GM19324 (cell line): Measurements from ENCODE around the gene LTK.

ENCODE experiments used
- ATAC-seq: cut with Tn5 transposase; IDR thresholded peaks from one replicate; pipeline ENCODE4 v1.9.1; 2021; ENCODE audit warnings: mild to moderate bottlenecking, moderate library complexity; ENCODE audit not compliant: unreplicated experiment, low FRiP score

LTK gene

DNA sequence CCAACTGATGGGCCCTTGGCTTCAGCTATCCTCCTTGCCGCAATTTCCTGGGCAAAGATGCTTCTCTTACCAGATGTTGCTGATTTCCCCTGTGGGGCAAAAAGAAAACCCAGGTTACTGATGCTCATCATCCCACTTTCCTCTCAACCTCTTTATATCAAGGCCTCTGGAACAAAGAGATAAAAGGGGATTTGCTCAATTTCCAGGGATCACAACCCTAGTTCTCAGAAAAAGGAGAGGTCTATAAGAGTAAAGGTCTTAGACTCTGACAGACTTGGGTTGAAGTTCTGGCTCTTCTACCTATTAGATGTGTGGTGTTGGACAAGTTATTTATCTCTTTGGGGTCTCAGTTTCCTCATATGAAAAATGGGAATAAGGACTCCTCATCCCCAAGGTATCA is 21.9 kb upstream of the LTK start:
- ATAC-seq = no peak

DNA sequence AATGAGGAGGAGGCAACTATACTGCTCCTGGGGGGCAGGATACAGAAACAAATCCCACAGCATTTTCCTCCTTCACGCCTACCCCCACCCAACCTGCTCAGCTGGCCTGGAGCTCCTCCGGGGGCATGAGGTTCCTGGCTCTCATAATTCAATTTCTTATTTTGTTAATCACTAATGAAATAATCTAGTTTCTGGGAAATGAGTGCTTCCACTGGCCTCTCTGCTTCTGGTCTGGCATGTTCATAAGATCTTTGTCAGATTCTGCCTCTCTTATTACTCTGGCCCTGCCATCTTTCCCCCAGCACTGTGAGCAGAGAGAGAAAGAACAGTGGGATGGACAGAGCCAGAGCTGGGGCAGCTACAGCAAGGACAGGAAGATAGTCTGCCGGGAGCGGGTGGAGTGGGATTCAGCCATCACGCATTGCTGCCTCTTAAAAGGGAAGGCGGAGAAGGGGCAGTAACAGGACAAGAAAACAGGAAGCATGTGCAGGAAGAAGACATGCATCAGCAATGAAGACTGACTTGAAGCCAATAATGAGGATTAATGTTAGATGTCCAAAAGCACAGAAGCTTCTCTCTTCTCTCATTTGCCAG is 16.8 kb upstream of the LTK start:
- ATAC-seq = no peak

DNA sequence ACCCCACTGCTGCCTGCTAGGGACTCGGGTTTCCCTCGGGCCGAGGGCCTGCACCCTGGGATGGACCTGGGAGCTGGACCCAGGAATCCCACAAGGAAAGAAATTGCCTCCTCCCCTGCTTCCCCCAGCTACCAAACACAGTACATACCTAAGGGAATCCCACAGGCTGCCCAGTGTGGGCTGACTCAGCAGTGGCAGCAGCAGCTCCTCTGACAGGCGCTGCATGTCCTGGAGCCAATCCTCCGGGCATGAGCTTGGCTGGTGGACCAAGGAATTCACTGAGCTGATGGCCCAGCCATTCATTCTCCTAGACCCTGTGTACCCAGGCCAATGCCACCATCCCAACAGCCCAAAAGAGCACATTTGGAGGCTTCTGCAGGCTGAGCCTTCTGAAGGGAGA is 9.5 kb upstream of the LTK start:
- no peak for ATAC-seq

DNA sequence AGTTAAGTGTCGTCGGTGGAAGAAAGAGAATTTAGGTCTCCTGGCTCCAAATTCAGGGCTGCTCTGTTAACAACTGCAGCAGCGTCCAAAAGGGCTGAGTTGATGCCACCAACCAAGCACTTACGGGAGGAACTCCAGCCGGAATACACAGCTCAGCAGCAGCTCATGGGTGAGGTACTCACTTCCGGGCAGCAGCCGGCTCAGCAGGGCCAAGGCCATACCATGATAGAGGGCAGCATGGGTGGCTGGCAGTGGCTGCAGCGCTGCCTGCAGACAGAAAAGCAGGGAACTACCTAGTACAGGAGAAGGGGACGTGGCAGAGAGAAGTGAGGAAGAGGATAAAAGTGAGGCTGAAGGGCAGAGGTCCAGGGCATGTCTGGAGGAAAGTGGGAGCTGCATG is 8.0 kb upstream of the LTK start:
- no peak for ATAC-seq

DNA sequence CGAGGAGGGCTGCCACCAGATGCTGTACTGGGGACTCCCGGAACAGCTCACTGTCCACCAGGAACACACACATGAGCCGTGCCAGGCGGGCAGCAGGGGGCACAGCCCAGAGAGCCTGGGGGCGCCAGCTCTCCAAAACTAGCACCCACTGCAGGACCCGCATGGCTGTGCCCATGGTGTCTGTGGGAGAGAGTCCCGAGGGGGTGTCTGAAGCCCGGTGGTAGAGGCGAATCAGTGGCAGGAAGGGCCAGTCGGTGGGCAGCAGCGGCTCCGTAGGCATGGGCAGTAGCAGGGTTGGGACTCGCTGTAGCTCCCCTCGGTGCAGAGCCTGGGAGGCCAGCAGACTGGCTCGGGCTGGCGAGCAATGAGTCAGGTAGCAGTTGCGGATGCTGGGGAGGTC is 7.0 kb upstream of the LTK start:
- no peak for ATAC-seq

DNA sequence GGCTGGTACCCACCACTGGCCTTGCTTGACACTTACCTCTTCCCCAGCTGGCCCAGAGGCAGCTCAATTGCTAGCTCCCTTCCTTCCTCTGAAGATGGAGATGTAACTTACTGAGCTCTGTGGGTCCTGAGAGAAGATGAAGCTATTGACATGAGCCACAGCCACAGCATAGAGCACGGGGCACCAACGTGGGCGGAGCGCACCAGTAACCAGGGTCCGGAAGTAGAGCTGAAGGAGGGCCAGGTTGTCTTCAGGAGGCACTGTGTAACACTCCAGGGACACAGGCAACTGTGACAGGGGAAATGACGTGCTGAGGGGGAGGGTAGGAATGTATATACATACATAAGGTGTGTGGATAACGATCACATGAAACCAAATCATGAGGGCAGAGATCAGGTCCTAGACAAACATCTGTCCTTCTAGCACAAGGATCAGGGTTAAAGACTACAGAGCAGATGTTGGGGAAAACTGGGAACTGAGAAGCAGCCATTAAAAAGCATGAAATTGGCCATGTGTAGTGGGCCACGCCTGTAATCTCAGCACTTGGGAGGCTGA is 4.3 kb upstream of the LTK start:
- ATAC-seq = no peak

DNA sequence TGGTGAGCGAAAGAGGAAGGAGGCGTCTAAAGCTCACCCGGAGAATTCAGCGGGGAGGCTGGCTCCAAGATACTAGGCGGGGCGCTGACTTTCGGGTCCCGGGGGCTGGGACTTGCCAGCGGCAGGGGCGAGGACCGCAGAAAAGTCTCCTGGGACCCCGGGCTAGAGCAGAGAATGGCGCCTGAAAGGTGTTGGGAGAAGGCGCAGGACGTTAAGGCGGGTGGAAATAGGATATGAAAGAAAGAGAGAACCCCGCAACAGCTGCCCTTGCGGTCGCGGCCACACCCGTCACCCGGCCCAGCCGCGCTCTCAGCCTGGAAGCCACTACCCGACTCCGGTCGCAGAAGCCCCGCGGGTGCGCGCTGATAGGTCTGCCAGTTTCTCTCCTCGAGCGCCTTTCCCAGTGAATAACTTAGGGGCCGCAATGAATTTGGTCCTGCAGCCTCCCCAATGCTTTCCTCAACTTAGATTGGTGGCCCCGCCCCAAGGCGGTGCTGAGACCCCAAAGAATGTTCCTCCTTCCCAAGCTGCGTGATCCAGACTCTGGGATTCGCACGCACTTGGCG is 604 bp downstream of the LTK start:
- no peak for ATAC-seq

DNA sequence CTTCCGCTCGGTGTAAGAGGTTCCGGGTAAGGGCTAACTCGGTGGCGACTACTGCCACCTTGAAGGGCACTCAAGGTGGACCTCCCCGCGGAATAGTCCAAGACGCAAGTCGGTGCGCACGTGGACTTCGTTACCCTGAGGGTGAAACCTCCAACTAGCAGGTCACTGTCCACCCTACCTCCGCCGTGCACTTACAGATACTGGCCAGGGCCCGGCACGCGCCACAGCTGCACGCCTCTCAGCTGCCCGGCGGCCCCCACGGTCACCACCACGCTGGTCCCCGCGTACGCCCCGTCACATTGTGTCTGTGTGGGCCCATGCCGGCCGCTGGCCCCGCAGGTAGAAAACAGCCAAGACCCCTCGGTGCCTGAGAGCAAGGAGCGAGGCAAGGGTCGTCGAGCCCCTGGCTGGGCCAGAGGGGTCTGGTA is 1.1 kb downstream of the LTK start:
- ATAC-seq = no peak

DNA sequence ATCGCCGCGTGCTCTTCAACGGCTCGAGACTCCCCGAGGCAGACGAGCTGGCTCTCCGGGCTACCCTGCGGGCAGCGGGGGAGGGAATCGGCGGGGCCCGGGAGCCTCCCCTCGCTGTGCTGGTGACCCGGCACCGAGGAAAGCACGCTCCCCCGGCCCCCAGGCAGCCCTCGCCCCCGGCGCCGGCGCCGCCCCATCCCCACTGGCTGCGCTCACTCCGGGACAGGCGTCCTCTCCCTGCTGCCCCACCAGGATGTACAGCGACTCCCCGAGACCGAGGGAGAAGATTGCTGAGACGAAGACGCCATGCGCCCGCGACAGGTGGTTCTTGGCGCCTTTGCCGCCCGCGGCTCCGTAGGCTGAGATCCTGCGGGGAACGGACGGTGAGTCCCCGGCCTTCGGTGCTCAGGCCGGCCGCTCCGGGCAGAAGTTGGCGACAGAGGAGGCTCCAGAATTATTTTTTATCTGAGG is 1.7 kb downstream of the LTK start:
- no peak for ATAC-seq

DNA sequence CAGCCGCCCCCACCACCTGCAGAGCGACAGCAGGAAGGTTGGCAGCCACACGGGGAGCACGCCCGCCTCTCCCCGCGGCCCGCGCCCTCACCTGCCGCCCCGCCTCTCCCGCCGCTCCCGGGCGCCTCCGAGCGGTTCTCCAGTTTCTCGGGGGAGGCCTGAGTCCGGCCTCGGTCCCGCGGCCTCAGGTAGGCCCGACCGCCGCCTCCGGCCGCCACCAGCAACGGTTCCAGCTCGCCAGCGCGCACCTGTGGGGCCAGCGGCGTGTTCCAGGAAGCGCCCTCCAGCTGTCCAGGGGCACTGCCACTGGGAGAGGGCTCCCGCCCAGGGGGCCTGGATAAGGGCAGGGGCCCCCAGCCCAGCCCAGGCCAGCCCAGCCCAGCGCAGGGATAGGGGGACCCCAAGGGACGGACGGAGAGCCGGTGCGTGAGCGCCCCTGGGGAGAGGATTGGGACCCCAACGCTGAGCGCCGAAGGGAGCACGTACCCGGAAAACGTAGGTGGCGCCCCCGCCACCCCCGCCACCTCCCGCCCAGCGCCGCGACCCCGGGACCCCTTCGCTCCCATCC is 2.2 kb downstream of the LTK start:
- ATAC-seq = no peak

DNA sequence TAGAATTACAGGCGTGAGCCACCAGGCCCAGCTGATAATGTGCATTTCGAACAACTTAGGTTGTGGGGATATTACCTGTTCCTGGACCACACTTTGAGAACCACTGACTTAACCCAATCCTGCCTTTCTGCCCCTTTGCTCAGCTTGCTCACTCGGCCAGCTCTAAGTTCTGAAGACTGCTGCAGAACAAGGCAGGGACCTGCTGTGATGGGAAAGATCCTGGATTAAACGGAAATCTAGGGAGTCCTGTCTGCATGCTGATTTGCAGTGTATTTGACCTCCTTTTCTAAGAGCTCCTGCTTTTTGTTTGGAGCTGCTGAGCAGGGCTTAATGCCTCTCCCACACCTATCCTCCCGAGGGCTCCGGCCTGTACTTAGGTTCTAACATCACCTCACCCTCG is 2.9 kb downstream of the LTK start:
- no peak for ATAC-seq

DNA sequence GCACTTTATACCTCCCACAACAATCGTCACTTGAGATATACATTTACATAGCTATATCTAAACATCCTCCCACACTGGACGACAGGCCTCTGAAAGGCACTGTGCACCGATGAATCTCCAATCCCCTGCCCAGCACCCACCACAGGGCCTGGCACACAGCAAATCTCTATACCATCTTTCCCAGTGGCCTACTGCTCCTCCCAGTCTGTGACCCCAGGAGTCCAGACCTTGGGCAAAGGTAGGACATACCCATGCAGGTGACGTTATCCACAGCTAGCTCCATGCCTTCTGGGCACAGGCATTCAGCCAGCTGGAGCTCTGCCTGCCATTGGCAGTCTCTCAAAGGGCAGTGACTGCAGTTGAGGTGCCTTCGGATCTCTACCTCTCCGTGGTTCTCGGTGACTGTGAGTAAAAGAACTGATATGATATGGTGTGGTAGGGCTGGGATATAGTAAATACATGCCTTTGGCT is 5.8 kb downstream of the LTK start:
- no peak for ATAC-seq

DNA sequence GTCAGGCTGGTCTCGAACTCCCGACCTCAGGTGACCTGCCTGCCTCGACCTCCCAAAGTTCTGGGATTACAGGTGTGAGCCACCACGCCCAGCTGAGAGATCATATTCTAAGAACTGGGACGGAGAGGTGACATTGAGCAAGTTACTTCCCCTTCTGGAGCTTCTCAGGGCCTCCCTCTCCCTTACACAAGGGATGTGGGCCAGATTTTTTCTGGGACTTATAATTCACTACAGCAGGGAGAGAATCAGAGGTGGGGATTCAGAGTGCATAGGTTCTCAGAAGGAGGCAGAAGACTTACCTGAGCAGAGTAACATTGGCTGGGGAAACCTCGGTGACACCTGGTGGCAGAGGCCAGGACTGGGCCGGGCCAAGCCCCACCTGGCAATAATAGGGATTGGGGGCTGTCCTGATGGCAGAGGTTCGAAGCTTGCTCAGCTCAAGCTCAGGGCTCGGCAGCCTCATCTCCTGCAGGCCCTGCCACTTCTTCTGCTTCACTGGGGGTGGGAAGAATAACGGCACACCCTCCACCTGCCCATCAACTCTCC is 6.8 kb downstream of the LTK start:
- no peak for ATAC-seq

DNA sequence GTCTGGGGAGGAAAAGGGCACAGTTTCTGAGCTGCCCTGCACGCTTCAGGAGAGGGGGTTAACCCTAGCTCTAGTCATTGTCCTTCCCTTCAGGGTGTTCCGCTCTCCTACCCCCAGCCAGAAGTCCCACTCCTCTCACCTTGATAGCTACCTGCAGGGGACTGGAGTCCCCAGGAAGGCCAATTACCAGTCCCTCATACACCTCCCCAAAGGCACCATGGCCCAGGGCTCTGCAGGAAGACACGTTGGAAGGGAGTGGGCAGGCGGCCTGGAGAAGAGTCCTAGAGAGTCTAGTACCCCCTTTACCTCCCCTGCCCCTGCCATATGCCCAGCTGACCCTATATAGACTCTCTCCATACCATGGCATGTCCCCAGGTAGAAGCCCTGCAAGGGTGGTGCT is 7.9 kb downstream of the LTK start:
- no peak for ATAC-seq

DNA sequence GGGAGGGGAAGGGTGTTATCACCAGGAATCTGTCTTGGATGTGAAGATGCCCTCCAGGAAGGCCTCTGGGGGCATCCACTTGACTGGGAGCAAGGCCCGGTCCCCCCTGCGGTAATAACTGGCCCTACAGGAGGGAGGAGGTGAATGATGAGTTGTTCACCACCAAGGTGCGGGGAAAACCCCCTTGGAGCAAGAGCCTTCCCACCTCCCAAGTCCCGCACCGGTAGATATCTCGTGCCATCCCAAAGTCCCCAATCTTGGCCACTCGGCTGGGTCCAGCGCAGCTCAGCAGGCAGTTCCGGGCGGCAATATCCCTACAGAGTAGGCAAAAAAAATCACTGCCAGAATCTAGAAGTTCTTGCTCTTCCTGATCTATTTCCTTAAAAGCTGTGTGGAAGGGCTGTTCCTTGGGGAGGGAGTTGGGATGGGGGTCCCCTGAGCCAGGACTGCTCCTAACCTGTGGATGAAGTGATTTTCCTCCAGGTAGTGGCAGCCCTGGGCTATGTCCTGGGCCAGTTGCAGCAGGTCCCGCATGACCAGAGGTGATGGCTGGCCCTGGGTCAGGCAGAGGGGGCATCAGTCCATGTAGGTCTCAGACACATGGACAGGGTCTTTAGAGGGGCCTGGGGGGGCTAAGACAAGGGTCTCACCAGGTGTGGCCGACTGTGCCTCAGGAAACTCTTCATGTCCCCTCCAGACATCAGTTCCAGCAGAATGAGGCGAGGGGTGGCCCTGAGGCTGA is 8.7 kb downstream of the LTK start:
- ATAC-seq = no peak

DNA sequence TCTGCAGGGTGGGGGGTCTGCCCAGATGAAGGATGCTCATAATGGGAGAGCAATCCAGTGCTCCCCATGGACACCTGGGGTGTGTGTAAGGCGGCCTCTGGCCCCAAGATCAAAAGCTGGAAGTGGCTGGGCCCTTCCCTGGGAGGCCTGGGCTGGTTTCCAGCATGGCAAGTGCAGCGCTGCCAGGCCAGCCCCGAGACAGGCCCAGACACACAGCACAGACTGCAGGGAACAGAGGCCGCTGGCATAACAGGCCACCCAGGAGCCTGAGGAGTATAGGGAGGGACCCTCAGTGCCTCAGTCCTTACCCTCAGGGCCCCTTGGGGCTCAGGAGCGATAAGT is 10.0 kb downstream of the LTK start:
- no peak for ATAC-seq

DNA sequence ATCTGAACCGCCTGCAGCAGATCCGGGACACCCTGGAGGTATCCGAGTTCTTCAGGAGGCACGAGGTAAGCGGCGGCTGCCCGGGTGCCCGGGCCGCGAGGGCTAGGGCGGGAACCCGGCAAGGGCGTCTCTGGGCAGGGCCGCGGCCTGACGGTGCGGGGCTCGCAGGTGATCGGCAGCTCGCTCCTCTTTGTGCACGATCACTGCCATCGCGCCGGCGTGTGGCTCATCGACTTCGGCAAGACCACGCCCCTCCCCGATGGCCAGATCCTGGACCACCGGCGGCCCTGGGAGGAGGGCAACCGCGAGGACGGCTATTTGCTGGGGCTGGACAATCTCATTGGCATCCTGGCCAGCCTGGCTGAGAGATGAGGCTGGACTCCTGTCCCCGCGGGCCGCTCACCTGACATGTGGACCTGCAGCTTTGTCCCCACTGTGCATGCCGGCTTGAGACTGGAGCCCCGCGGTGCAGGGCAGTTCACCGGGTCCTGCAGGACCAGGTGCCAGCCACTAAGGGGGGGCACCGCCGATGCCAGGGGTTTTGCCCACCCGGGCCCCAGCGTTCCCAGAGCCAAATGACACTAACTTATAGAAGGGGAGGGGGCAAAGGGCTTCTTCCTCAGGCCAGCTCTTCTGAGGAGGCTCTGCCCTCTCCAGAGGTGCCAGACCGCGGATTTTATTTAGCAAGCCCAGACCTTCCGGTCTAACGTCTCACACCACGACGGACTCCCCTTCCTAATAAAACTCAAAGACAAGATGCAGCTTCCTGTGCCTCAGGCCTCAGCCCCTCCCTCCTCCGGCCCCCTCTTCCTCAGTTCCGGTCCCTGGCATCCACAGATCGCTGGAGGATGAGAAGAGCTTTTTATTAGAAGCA is 10.6 kb downstream of the LTK start:
- ATAC-seq = no peak

DNA sequence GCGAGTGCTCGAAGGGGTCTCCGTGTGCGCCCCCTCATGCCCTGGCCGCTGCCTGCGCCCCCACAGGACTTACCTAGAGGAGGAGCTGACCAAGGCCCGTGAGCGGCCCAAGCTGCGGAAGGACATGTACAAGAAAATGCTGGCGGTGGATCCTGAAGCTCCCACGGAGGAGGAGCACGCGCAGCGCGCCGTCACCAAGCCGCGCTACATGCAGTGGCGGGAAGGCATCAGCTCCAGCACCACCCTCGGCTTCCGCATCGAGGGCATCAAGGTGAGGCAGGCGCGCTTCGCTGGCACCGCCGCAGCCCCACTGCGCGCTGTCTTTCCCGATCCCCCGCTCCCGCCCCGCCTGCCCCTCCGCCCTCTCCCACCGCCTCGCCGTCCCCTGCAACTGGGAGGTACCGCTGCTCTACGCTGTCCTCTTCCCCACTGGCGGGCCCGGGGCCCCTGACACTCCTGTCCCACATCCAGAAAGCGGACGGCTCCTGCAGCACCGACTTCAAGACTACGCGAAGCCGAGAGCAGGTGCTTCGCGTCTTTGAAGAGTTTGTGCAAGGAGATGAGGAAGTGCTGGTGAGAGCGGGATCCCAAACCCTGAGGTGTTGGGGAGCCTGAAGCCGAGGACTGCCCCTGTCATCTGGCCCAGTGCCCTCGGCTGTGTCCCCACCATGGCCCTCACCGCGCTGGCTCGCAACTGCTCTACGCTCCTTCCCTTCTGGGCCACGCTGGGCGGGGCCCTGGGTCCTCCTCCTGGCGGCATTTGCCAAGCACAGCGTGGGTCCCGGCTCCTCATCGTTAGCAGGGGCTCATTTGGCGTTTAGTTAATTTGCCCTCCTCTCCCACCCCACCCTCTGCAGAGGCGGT is 11.5 kb downstream of the LTK start:
- ATAC-seq = no peak

DNA sequence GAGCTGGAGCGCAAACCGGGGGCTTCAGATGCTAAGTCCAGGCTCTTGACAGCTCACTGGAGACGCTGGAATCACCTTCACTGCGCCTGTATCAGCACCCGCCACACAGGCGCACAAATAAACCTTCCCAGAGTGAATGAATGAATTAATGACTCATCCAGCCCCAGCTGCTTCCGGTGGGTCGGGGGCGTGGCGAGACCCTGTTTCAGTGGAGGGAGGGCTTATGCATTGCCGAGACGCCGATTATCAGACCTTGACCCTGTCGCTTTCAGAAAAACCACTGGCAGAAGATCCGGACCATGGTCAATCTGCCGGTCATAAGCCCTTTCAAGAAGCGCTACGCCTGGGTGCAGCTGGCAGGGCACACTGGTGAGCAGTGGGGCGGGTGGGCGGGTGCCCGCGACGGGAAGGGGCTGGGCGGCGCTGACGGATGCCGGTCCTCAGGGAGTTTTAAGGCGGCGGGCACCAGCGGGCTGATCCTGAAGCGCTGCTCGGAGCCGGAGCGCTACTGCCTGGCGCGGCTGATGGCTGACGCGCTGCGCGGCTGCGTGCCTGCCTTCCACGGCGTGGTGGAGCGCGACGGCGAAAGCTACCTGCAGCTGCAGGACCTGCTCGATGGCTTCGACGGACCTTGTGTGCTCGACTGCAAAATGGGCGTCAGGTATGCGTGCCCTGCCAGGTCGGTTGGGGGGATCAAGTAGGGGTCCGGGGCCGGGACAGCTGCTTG is 12.3 kb downstream of the LTK start:
- ATAC-seq = no peak
